Stimulated activated CD8-positive, alpha-beta memory T cell treated with anti-CD3 and anti-CD28 coated beads, Interleukin-7, amount 100 ng/mL, for 24 hours (primary cell): Measurements from ENCODE around the gene PIK3R6.
"Not testable (repeated sequence)": the region's sequence is repeated elsewhere in the genome, so short reads cannot be mapped to it uniquely, and the experiment has no call there.

Experiments used
- DNase-seq: peaks from one replicate; pipeline ENCODE4 v3.0.0-alpha.2; 2020; ENCODE audit warnings: low read depth

PIK3R6 gene

GRCh38 chr17:8875436-8875835 lies 8.0 kb upstream of the PIK3R6 start:
- no peak for DNase-seq

GRCh38 chr17:8873801-8874715 lies 6.6 kb upstream of the PIK3R6 start:
- DNase-seq, result no peak

- no peak for DNase-seq
Observed at GRCh38 chr17:8872705-8873435, 5.4 kb upstream of the PIK3R6 start.

GRCh38 chr17:8872036-8872704 lies 4.7 kb upstream of the PIK3R6 start:
- DNase-seq, result no peak

GRCh38 chr17:8871081-8871581 lies 3.7 kb upstream of the PIK3R6 start:
- no peak for DNase-seq

- DNase-seq, result no peak
Observed at GRCh38 chr17:8870406-8871040, 3.0 kb upstream of the PIK3R6 start.

GRCh38 chr17:8869114-8869815 lies 1.8 kb upstream of the PIK3R6 start:
- no peak for DNase-seq

- no peak for DNase-seq
Observed at GRCh38 chr17:8868529-8868951, 1.1 kb upstream of the PIK3R6 start.

- DNase-seq, result no peak
Observed at GRCh38 chr17:8868092-8868491, 618 bp upstream of the PIK3R6 start.

GRCh38 chr17:8865811-8866210 lies 1.7 kb downstream of the PIK3R6 start:
- DNase-seq, result no peak

GRCh38 chr17:8865385-8865784 lies 2.1 kb downstream of the PIK3R6 start:
- no peak for DNase-seq

- DNase-seq, result no peak
Observed at GRCh38 chr17:8862213-8863056, 5.0 kb downstream of the PIK3R6 start.

GRCh38 chr17:8861495-8862181 lies 5.8 kb downstream of the PIK3R6 start:
- no peak for DNase-seq

- DNase-seq, result no peak
Observed at GRCh38 chr17:8859804-8860430, 7.6 kb downstream of the PIK3R6 start.

GRCh38 chr17:8859027-8859803 lies 8.3 kb downstream of the PIK3R6 start:
- no peak for DNase-seq

GRCh38 chr17:8857919-8858318 lies 9.6 kb downstream of the PIK3R6 start:
- DNase-seq, result no peak

- DNase-seq, result no peak
Observed at GRCh38 chr17:8856869-8857575, 10.5 kb downstream of the PIK3R6 start.

- DNase-seq, result not testable (repeated sequence)
Observed at GRCh38 chr17:8856205-8856603, 11.3 kb downstream of the PIK3R6 start.
